D721Med (cell line): Measurements from ENCODE around the gene LASP1NB.
A peak's percentile ranks its signal among the peaks of the same experiment; 100 is the strongest.

ENCODE experiments used
- DNase-seq: peaks from one replicate; pipeline ENCODE4 v3.0.0; 2011; ENCODE audit warnings: low spot score; ENCODE audit not compliant: insufficient read length
- FAIRE-seq: peaks from 2 replicates; lab custom pipeline; 2011; peaks lifted over from hg19 to GRCh38; lab: Jason Lieb, UNC
- TF ChIP-seq, protein P1 (sequence below): IDR thresholded peaks from 2 replicates; pipeline ENCODE4 v1.5.1; 2012; ENCODE audit warnings: mild to moderate bottlenecking, control low read depth; ENCODE audit not compliant: insufficient read depth; ENCODE audit errors: missing control alignments

Gene LASP1NB

DNA sequence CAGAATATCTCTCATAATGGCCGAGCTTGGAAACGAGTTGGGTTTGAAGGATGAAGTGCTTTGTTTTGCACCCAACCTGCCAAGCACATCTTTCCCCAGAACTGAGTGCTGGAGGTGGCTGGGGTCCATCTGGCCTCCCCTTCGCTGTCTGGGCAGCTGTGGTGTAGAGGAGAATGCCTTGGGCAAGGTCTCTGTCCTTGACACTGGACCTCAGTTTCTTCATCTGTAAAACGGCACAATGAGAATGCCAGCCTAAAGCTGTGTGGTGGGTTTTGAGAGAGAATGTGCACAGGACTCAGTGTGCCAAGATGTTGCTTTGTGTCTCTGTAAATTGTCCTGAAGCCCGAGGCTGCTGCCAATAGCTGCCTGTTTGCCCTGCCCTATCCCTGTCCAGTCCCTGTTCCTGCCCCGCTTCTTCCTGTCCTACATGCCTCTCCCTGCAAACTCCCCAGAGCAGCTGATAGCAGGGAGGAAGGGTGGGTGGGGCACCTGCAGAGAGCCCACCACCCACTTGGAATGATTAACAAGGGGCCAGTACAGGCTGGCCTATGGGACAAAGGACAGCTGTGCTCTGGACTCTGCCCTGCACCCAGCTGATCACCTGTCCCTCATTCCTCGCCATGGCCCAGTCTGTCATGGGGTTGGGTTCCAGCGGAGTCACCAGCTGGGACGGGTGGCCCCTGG lies 40.2 kb upstream of the LASP1NB start:
- no peak for DNase-seq
- no peak for FAIRE-seq
- TF ChIP-seq, protein P1, sequence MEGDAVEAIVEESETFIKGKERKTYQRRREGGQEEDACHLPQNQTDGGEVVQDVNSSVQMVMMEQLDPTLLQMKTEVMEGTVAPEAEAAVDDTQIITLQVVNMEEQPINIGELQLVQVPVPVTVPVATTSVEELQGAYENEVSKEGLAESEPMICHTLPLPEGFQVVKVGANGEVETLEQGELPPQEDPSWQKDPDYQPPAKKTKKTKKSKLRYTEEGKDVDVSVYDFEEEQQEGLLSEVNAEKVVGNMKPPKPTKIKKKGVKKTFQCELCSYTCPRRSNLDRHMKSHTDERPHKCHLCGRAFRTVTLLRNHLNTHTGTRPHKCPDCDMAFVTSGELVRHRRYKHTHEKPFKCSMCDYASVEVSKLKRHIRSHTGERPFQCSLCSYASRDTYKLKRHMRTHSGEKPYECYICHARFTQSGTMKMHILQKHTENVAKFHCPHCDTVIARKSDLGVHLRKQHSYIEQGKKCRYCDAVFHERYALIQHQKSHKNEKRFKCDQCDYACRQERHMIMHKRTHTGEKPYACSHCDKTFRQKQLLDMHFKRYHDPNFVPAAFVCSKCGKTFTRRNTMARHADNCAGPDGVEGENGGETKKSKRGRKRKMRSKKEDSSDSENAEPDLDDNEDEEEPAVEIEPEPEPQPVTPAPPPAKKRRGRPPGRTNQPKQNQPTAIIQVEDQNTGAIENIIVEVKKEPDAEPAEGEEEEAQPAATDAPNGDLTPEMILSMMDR, result no peak

DNA sequence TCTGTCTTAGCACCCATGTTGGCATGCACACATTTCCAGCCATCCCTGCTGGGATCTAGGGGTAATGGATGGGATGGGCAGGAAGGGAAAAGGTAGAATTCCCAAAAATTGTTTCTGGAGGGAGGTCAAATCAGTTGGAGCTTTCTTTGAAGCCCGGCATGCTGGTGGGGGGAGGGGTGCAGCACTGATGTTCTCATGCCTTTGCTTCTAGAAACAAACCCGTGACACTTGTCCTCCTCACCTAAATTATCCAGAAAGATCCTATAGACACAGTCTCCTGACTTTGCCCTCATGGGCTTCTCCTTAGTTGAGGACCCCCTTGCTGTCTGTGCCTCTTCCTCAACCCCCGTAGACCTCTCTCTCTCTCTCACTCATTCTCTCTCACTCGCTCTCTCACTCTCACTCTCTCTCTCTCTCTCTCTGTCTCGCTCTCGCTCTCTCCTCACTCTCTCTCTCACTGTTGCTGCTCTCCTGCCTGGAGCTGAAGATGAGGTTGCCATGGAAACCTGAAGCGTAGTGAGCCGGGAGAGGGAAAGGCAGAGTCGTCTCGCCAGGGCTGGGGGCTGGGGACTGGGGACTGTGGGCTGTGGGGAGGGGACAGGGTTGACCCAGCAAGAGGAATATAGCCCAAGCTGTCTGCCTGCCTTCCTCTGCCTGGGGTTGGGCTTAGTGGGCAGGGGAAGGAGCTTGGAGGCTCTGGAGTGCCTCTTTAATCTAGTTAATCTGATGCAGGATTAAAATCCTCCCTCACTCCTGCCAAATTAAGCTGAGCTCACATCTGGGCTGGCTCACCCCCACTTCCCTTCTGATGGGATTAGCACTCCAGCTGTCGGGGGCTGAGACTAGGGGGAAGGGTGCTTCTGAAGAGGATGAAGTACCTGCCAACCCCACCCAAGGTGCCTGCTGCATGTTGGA lies 39.4 kb upstream of the LASP1NB start:
- FAIRE-seq (peak; percentile 29), DNase-seq (peak; percentile 92)
- TF ChIP-seq, protein P1, result no peak

DNA sequence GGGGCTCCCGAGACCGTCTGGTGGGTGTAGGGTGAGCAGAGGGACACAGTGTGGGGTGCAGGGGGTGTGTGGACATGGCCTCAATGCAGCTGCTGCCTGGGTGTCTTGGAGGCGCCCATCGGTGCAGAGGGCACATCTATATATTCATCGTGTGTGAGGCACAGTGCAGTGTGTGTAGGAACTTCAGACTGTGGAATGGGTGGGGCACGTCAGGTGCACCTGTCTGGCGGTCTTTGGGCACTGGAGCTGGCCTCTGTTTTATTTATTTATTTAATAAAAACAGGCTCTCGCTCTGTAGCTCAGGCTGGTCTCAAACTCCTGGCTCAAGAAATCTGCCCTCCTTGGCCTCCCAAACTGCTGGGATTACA lies 38.8 kb upstream of the LASP1NB start:
- TF ChIP-seq, protein P1, result no peak
- DNase-seq (no peak), FAIRE-seq (no peak)

DNA sequence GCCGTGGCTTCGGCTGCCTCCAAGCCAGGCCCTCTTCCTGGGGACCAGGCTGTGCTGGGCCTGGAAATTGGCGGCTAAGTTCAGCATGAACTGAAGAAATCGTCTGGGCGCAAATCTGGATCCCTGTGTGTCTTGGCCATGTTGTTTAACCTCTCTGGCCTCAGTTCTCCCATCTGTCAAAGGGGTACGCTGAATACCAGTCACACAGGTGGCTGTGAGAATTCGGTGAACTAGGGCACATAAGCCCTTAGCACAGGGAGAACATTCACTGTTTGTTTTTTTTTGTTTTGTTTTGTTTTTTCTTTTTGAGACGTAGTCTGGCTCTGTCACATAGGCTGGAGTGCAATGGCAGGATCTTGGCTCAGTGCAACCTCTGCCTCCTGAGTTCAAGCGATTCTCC lies 36.6 kb upstream of the LASP1NB start:
- no peak for FAIRE-seq
- TF ChIP-seq, protein P1, result no peak
- no peak for DNase-seq

DNA sequence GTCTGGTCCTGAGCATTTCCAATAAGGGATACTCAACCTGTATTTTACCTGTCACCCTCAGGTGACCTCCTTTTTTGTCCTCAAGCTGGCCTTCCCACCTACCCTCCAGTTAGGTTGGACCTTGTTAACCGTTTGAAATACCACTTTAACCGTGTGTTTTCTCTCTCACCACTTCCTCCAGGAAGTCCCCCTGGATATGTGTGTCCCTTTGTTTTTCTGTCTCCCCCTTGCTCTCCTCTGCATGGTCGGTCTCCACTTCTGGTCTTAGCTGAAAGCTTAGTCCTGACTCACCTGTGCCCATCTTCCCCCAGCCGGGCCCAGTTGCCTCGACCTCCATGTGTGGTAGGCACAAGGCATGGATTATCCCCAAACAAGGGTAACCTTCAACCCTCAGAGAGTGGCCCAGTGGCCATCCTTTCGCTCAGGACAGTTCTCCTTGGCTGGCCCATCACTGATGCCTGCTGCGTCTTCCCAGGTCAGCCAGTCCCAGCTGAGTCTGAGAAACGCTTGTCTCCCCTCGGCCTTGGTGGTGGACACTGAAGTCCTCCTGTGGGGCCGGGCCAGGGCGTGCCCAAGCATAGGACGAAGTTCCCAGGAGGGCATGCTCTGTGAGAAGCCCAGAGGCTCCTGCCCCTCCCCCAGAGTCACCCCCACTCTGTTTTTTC lies 35.5 kb upstream of the LASP1NB start:
- DNase-seq, result no peak
- FAIRE-seq, result no peak
- TF ChIP-seq, protein P1, result no peak

DNA sequence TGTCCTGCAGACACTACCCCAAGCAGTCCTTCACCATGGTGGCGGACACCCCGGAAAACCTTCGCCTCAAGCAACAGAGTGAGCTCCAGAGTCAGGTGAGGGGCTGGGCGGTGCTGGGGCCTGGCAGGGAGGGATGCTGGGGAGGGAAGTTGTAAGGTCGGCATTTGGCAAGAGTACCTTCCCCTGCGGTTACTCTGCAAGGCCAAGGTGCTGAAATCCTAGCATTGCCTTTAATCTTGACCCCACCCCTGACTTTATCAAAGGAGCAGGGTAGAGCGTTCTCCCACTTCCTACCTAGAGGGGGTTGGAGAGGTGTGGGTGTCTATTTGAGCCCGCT lies 35.0 kb upstream of the LASP1NB start:
- DNase-seq (no peak), FAIRE-seq (no peak)
- TF ChIP-seq, protein P1, result no peak

DNA sequence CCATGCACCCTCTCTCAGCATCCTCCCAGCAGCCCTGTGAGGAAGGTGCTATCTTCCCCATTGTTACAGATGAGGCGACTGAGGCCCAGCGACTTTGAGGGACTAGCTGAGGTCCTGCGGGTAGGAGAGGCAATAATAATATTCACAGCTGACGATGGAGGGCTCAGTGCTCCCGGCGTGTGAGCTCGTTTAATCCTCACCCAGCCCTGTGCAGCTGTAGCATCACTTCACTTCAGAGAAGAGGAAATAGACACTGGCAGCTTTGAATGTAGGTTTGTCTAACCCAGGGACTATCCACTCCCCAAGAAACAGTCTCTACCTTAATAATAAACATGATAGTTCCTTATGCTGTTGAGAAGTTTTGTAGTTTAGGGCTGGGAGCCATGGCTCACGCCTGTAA lies 34.0 kb upstream of the LASP1NB start:
- no peak for DNase-seq
- no peak for FAIRE-seq
- TF ChIP-seq, protein P1, result no peak
